Measurements from ENCODE around the gene ARHGEF28.

The ARHGEF28 gene

DNA sequence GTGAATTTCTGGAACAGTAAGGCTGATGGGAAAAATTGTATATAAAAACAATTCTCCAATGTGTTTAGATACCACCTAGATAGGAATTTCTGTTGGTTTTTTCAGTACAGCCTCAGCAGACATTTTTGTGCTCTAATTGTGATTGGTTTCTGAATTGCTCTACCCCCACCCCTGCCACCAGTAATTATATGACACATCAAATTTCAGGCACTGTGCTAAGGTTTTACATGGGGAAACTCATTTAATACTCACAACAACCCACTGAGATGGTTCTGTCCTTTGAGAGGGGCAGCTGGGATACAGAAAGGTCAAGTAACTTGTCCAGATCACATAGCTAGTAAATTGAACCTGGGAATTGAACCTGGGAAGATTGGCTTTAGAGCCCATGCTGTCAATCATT is 288.0 kb downstream of the ARHGEF28 start:
- TF ChIP-seq CREB5 (CRISPR knock-in tag; IDR thresholded peaks at IDR 0.05; ENCODE audit: low read depth) = no peak
- no peak for TF ChIP-seq PATZ1 (CRISPR knock-in tag; IDR thresholded peaks at IDR 0.05; ENCODE audit: borderline replicate concordance)
- no peak for ATAC-seq

DNA sequence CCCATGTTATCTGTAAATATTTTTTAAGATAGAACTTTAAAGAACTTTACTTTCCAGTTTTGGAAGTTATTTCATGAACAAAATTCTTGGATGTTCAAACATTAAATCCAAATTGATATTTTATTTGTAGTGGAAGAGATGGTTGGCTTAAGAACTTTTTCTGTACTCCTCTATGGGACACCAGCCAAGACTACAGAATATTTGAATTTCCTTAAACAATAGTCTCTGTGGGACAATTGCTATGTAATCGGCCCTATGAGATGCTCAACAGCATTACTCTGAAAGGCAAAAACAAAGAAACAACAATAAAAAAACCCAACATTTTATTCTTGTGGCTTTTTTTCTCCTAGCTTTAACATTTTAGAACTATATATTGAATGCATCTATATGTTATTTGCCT is 289.3 kb downstream of the ARHGEF28 start:
- ATAC-seq = no peak
- no peak for TF ChIP-seq RARB (CRISPR knock-in tag; IDR thresholded peaks at IDR 0.05)
- no peak for TF ChIP-seq OSR1 (CRISPR knock-in tag; IDR thresholded peaks at IDR 0.05)
- no peak for TF ChIP-seq CREB5 (CRISPR knock-in tag; IDR thresholded peaks at IDR 0.05; ENCODE audit: low read depth)
- no peak for TF ChIP-seq ARNTL (CRISPR knock-in tag; IDR thresholded peaks at IDR 0.05; ENCODE audit: borderline replicate concordance, low read depth)
- TF ChIP-seq, protein P1, sequence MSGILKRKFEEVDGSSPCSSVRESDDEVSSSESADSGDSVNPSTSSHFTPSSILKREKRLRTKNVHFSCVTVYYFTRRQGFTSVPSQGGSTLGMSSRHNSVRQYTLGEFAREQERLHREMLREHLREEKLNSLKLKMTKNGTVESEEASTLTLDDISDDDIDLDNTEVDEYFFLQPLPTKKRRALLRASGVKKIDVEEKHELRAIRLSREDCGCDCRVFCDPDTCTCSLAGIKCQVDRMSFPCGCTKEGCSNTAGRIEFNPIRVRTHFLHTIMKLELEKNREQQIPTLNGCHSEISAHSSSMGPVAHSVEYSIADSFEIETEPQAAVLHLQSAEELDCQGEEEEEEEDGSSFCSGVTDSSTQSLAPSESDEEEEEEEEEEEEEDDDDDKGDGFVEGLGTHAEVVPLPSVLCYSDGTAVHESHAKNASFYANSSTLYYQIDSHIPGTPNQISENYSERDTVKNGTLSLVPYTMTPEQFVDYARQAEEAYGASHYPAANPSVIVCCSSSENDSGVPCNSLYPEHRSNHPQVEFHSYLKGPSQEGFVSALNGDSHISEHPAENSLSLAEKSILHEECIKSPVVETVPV (CRISPR knock-in tag; IDR thresholded peaks at IDR 0.05) = no peak
- TF ChIP-seq GLIS3 (CRISPR knock-in tag; IDR thresholded peaks at IDR 0.05) = no peak
- no peak for TF ChIP-seq TOX (CRISPR knock-in tag; IDR thresholded peaks at IDR 0.05; ENCODE audit: borderline replicate concordance)
- no peak for TF ChIP-seq PATZ1 (CRISPR knock-in tag; IDR thresholded peaks at IDR 0.05; ENCODE audit: borderline replicate concordance)
- TF ChIP-seq SNAI2 (CRISPR knock-in tag; IDR thresholded peaks at IDR 0.05) = no peak
- TF ChIP-seq PPARA (CRISPR knock-in tag; IDR thresholded peaks at IDR 0.05; ENCODE audit: borderline replicate concordance) = no peak
- no peak for TF ChIP-seq ZFP3 (CRISPR knock-in tag; IDR thresholded peaks at IDR 0.05)
- no peak for TF ChIP-seq ZFP30 (CRISPR knock-in tag; IDR thresholded peaks at IDR 0.05)
- no peak for TF ChIP-seq ZNF565 (CRISPR knock-in tag; conservative IDR thresholded peaks at IDR 0.05; ENCODE audit: low read depth)
- no peak for TF ChIP-seq ZNF8 (CRISPR knock-in tag; IDR thresholded peaks at IDR 0.05)
- TF ChIP-seq, protein P2, sequence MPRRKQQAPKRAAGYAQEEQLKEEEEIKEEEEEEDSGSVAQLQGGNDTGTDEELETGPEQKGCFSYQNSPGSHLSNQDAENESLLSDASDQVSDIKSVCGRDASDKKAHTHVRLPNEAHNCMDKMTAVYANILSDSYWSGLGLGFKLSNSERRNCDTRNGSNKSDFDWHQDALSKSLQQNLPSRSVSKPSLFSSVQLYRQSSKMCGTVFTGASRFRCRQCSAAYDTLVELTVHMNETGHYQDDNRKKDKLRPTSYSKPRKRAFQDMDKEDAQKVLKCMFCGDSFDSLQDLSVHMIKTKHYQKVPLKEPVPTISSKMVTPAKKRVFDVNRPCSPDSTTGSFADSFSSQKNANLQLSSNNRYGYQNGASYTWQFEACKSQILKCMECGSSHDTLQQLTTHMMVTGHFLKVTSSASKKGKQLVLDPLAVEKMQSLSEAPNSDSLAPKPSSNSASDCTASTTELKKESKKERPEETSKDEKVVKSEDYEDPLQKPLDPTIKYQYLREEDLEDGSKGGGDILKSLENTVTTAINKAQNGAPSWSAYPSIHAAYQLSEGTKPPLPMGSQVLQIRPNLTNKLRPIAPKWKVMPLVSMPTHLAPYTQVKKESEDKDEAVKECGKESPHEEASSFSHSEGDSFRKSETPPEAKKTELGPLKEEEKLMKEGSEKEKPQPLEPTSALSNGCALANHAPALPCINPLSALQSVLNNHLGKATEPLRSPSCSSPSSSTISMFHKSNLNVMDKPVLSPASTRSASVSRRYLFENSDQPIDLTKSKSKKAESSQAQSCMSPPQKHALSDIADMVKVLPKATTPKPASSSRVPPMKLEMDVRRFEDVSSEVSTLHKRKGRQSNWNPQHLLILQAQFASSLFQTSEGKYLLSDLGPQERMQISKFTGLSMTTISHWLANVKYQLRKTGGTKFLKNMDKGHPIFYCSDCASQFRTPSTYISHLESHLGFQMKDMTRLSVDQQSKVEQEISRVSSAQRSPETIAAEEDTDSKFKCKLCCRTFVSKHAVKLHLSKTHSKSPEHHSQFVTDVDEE (CRISPR knock-in tag; IDR thresholded peaks at IDR 0.05) = no peak
- TF ChIP-seq ISL1 (CRISPR knock-in tag; IDR thresholded peaks at IDR 0.05) = no peak
- no peak for TF ChIP-seq ZNF70 (CRISPR knock-in tag; IDR thresholded peaks at IDR 0.05)

GRCh38 chr5:73917433-73917832 is 291.4 kb downstream of the ARHGEF28 start:
- no peak for TF ChIP-seq ZNF8 (CRISPR knock-in tag; IDR thresholded peaks at IDR 0.05)
- TF ChIP-seq RARB (CRISPR knock-in tag; IDR thresholded peaks at IDR 0.05) = no peak
- no peak for TF ChIP-seq BACH2 (CRISPR knock-in tag; IDR thresholded peaks at IDR 0.05; ENCODE audit: borderline replicate concordance)
- TF ChIP-seq ZFP3 (CRISPR knock-in tag; IDR thresholded peaks at IDR 0.05) = no peak
- no peak for TF ChIP-seq CSDC2 (CRISPR knock-in tag; IDR thresholded peaks at IDR 0.05)
- TF ChIP-seq PPARA (CRISPR knock-in tag; IDR thresholded peaks at IDR 0.05; ENCODE audit: borderline replicate concordance) = no peak
- no peak for TF ChIP-seq ZNF70 (CRISPR knock-in tag; IDR thresholded peaks at IDR 0.05)
- TF ChIP-seq SNAI2 (CRISPR knock-in tag; IDR thresholded peaks at IDR 0.05) = no peak
- TF ChIP-seq, protein P1 (CRISPR knock-in tag; IDR thresholded peaks at IDR 0.05) = no peak
- TF ChIP-seq, protein P2 (CRISPR knock-in tag; IDR thresholded peaks at IDR 0.05) = no peak
- no peak for TF ChIP-seq ZNF565 (CRISPR knock-in tag; conservative IDR thresholded peaks at IDR 0.05; ENCODE audit: low read depth)
- no peak for TF ChIP-seq OSR1 (CRISPR knock-in tag; IDR thresholded peaks at IDR 0.05)
- no peak for ATAC-seq
